DND-41 (cell line): ENCODE measurements around the gene DEPP1.

Experiments
- EZH2 ChIP-seq: IDR thresholded peaks from 3 replicates; pipeline ENCODE4 v1.6.1; 2012; ENCODE audit warnings: borderline replicate concordance, low read depth, mild to moderate bottlenecking, moderate library complexity, low read length, inconsistent platforms; ENCODE audit not compliant: severe bottlenecking
- TF ChIP-seq, protein P1 (sequence below): IDR thresholded peaks from 2 replicates; pipeline ENCODE4 v1.5.1; 2012; ENCODE audit warnings: borderline replicate concordance, low read length, moderate library complexity, mild to moderate bottlenecking; ENCODE audit not compliant: poor library complexity, severe bottlenecking; ENCODE audit errors: extremely low read depth

DNA sequence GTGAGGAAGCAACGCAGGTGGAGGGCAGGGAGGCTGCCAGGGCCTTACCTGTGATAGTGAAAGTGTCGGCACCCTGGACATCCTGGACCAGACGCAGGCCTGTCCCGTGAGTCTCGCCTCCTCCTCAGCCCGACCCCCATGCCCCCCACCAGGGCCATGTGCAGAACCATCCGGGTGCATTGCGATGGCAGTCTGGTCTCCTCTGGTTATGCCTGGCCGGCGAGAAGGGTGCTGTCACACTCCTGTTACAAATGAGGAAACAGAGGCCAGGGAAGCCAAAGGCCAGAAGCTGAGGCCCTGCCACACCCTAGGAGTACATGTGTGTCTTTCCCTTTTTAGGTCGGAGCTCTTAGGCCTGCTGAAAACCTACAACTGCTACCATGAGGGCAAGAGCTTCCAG is 7.2 kb downstream of the DEPP1 start:
- TF ChIP-seq, protein P1, sequence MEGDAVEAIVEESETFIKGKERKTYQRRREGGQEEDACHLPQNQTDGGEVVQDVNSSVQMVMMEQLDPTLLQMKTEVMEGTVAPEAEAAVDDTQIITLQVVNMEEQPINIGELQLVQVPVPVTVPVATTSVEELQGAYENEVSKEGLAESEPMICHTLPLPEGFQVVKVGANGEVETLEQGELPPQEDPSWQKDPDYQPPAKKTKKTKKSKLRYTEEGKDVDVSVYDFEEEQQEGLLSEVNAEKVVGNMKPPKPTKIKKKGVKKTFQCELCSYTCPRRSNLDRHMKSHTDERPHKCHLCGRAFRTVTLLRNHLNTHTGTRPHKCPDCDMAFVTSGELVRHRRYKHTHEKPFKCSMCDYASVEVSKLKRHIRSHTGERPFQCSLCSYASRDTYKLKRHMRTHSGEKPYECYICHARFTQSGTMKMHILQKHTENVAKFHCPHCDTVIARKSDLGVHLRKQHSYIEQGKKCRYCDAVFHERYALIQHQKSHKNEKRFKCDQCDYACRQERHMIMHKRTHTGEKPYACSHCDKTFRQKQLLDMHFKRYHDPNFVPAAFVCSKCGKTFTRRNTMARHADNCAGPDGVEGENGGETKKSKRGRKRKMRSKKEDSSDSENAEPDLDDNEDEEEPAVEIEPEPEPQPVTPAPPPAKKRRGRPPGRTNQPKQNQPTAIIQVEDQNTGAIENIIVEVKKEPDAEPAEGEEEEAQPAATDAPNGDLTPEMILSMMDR: no peak
- TF ChIP-seq EZH2: no peak
